HCT116 (cell line): ENCODE data around the gene BABAM2. TPM values are rescaled to one million over a fixed set of nuclear protein-coding genes. Genes with fewer than 3 reads are reported as not detected.

Experiments
- ATAC-seq: fragments of 200-7000 bp; cut with Tn5 transposase; 2 replicates; pipeline ENCODE4 v1.9.1; 2020; ENCODE audit warnings: mild to moderate bottlenecking, moderate library complexity
- BruUV-seq: library from RNA; stranded (reverse); fragments of 400-500 nt; replicated peaks from 2 replicates; lab custom pipeline; 2021; lab: Mats Ljungman, UMichigan
- CTCF ChIA-PET: fragments of 300-600 bp; sonication (Branson Sonifier 250); formaldehyde crosslinking; loops from one replicate; lab custom pipeline; 2021; ENCODE audit warnings: antibody characterized with exemption; lab: Charles Lee
- POLR2A ChIA-PET: fragments of 300-600, 350-600 bp; sonication (Branson Sonifier 250); formaldehyde crosslinking; loops from one replicate; lab custom pipeline; 2021; ENCODE audit warnings: antibody characterized with exemption; lab: Charles Lee
- RAD21 ChIA-PET, 2 experiments: fragments of 300-600 bp; sonication (Branson Sonifier 250); formaldehyde crosslinking; loops; one replicate each; lab custom pipeline; 2023; ENCODE audit warnings: low total read pairs in 2 of 2; ENCODE audit not compliant: uncharacterized antibody in 2 of 2, unreplicated experiment in 2 of 2, low non-redundant PET in 1 of 2; lab: Charles Lee
- DNase-seq: peaks from one replicate; pipeline ENCODE4 v3.0.0-alpha.2; 2010; ENCODE audit warnings: low read depth, low spot score
- H2AFZ ChIP-seq: fragments of 200-600 bp; shearing (Covaris generic), sonication (generic); 2 replicates; pipeline ENCODE4 v1.6.1; 2017; ENCODE audit warnings: low read depth, mixed run types, mixed read lengths, antibody characterized with exemption, low read length; ENCODE audit not compliant: poor library complexity, severe bottlenecking
- H3K27ac ChIP-seq: 2 replicates; pipeline ENCODE4 v1.5.1; 2012; ENCODE audit warnings: low read depth, low read length
- H3K27me3 ChIP-seq: fragments of 200-600 bp; sonication (generic); 2 replicates; pipeline ENCODE4 v1.6.1; 2016; ENCODE audit warnings: mixed run types, low read length, mixed read lengths; ENCODE audit not compliant: insufficient read depth
- H3K36me3 ChIP-seq, 2 experiments: fragments of 200-500 bp in 1 of 2; fragments of 200-600 bp in 1 of 2; sonication (Bioruptor generic) in 1 of 2; sonication (generic) in 1 of 2; 2 replicates each; pipeline versions ENCODE4 v1.5.1 to v1.6.1; 2014 to 2016; ENCODE audit warnings: low read length in 2 of 2, inconsistent platforms in 1 of 2, mixed read lengths in 1 of 2, mixed run types in 1 of 2; ENCODE audit not compliant: insufficient read depth in 2 of 2, control insufficient read depth in 1 of 2
- H3K4me1 ChIP-seq, 2 experiments: fragments of 200-600 bp in 1 of 2; sonication (generic) in 1 of 2; 2 replicates each; pipeline versions ENCODE4 v1.5.1 to v1.6.1; 2012 to 2017; ENCODE audit warnings: low read length in 2 of 2, inconsistent platforms in 1 of 2, mild to moderate bottlenecking in 1 of 2, mixed read lengths in 1 of 2, mixed run types in 1 of 2, moderate library complexity in 1 of 2; ENCODE audit not compliant: insufficient read depth in 2 of 2, control insufficient read depth in 1 of 2
- H3K4me2 ChIP-seq: fragments of 200-600 bp; sonication (generic); 2 replicates; pipeline ENCODE4 v1.6.1; 2017; ENCODE audit warnings: mixed run types, low read length, mixed read lengths
- H3K4me3 ChIP-seq, 2 experiments: fragments of 200-600 bp in 1 of 2; sonication (generic) in 1 of 2; replicated peaks in 1 of 2; 2 replicates each; pipeline ENCODE4 v1.5.1; 2011 to 2016; ENCODE audit warnings: low read length in 2 of 2, control low read depth in 1 of 2, low read depth in 1 of 2, mild to moderate bottlenecking in 1 of 2, mixed read lengths in 1 of 2, mixed run types in 1 of 2
- H3K79me2 ChIP-seq: fragments of 200-600 bp; sonication (generic); 2 replicates; pipeline ENCODE4 v1.6.1; 2017; ENCODE audit warnings: mild to moderate bottlenecking, mixed run types, low read length, moderate library complexity, mixed read lengths; ENCODE audit not compliant: insufficient read depth
- H3K9ac ChIP-seq: fragments of 200-600 bp; sonication (generic); 2 replicates; pipeline ENCODE4 v1.6.1; 2016; ENCODE audit warnings: low read length, mixed read lengths
- H3K9me2 ChIP-seq: fragments of 200-600 bp; sonication (generic), shearing (Covaris generic); 2 replicates; pipeline ENCODE4 v1.6.1; 2017; ENCODE audit warnings: mixed run types, mild to moderate bottlenecking, moderate library complexity; ENCODE audit not compliant: insufficient read depth
- H3K9me3 ChIP-seq, 2 experiments: fragments of 200-500 bp in 1 of 2; fragments of 200-600 bp in 1 of 2; sonication (Bioruptor generic) in 1 of 2; sonication (generic) in 1 of 2; 2 replicates each; pipeline ENCODE4 v1.6.1; 2014 to 2017; ENCODE audit warnings: low read length in 2 of 2, mixed read lengths in 2 of 2, inconsistent platforms in 1 of 2, low read depth in 1 of 2, mild to moderate bottlenecking in 1 of 2, mixed run types in 1 of 2, moderate library complexity in 1 of 2; ENCODE audit not compliant: control insufficient read depth in 1 of 2, insufficient read depth in 1 of 2
- H4K20me1 ChIP-seq: fragments of 200-600 bp; sonication (generic), shearing (Covaris generic); 2 replicates; pipeline ENCODE4 v1.6.1; 2017; ENCODE audit warnings: mixed run types, mild to moderate bottlenecking, moderate library complexity; ENCODE audit not compliant: insufficient read depth
- ELF1 ChIP-seq: IDR thresholded peaks from 2 replicates; pipeline ENCODE4 v1.6.1; 2012; ENCODE audit warnings: low read depth, borderline replicate concordance
- EZH2 ChIP-seq: fragments of 200-600 bp; sonication (generic); IDR thresholded peaks from 2 replicates; pipeline ENCODE4 v1.6.1; 2017; ENCODE audit warnings: antibody characterized with exemption, mixed run types
- EZH2phosphoT487 ChIP-seq: fragments of 200-600 bp; IDR thresholded peaks from 2 replicates; pipeline ENCODE4 v1.6.1; 2018; ENCODE audit warnings: antibody characterized with exemption, borderline replicate concordance
- FOSL1 ChIP-seq: IDR thresholded peaks from 2 replicates; pipeline ENCODE4 v1.6.1; 2012; ENCODE audit warnings: low read depth
- RAD21 ChIP-seq: IDR thresholded peaks from 2 replicates; pipeline ENCODE4 v1.6.1; 2012; ENCODE audit warnings: low read depth, mild to moderate bottlenecking
- SP1 ChIP-seq: IDR thresholded peaks from 2 replicates; pipeline ENCODE4 v1.6.1; 2012; ENCODE audit warnings: low read depth
- TCF7L2 ChIP-seq: IDR thresholded peaks from 2 replicates; pipeline ENCODE4 v1.7.0; 2011; ENCODE audit warnings: borderline replicate concordance, inconsistent platforms; ENCODE audit not compliant: insufficient read depth, insufficient read length; ENCODE audit errors: extremely low read depth
- ZBTB33 ChIP-seq: IDR thresholded peaks from 2 replicates; pipeline ENCODE4 v1.6.1; 2011; ENCODE audit warnings: mild to moderate bottlenecking, low read length, moderate library complexity; ENCODE audit not compliant: insufficient replicate concordance; ENCODE audit errors: extremely low read depth
- ZFX ChIP-seq: fragments of 450-650 bp; IDR thresholded peaks from 2 replicates; pipeline ENCODE4 v1.6.1; 2017
- ZNF274 ChIP-seq: fragments of 200-500 bp; sonication (Bioruptor generic); IDR thresholded peaks from 2 replicates; pipeline ENCODE4 v1.6.1; 2014; ENCODE audit warnings: mild to moderate bottlenecking, low read depth, low read length, inconsistent platforms
- intact Hi-C: fragments of 100-400 bp; cut with micrococcal nuclease; formaldehyde crosslinking; loops from 2 replicates; pipeline ENCODE4 v1.10.0; 2022
- total RNA-seq: library from RNA; stranded (reverse); gene quantifications from one replicate; pipeline ENCODE4 v1.2.1, GENCODE V29; 2021; ENCODE audit not compliant: unreplicated experiment

BABAM2 gene
- total RNA-seq, 1 experiment from 2014 or later, result 23.8 TPM

DNA sequence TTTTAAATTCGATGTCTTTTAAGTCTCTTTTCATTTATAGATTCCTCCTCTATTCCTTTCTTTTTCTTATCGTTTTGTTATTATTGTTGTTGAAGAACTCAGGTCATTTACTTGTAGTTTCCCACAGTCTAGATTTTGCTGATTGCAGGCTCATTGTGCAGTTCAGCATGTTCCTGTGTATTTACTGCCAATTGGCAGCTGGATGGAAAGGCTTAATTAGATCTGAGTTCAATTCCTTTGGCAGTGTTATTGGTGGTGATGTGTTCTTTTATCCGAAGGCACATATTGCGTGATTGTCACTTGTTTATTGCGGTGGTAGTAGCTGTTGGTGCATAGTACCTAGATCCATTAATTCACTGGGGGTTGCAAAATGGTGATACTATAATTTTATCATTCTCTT, 180.7 kb downstream of the BABAM2 start:
- intact Hi-C loops, result no loop called here
- H4K20me1 ChIP-seq, result no peaks in the 10 kb centered on the region
- no peak for ATAC-seq
- no peak overlapping the region for H3K9ac ChIP-seq
- H3K9me2 ChIP-seq, result no peaks in the 10 kb centered on the region
- no peak overlapping the region for H2AFZ ChIP-seq
- no peak overlapping the region for H3K4me2 ChIP-seq
- DNase-seq, result no peak
- ChIA-PET POLR2A (no interaction called here), RAD21 (interaction anchor here in 1 of 2 experiments (0.6 kb wide), 1 partner anchor 46 kb away, joined by 3 read pairs; no protein-coding TSS in a partner anchor), CTCF (no interaction called here)
- H3K4me1 ChIP-seq, result no peaks in the 10 kb centered on the region
- no peak for TF ChIP-seq FOSL1
- no peak for TF ChIP-seq ELF1
- TF ChIP-seq EZH2phosphoT487, result no peak
- TF ChIP-seq ZNF274, result no peak
- no peak for TF ChIP-seq RAD21
- TF ChIP-seq EZH2, result no peak
- no peak for TF ChIP-seq ZBTB33
- TF ChIP-seq SP1, result no peak
- no peak overlapping the region for H3K4me3 ChIP-seq
- H3K79me2 ChIP-seq, result no peaks in the 10 kb centered on the region
- no peaks in the 10 kb centered on the region for H3K27me3 ChIP-seq
- BruUV-seq, result no TSS peak
- no peaks in the 10 kb centered on the region for H3K9me3 ChIP-seq
- H3K27ac ChIP-seq, result no peak overlapping the region
- no peaks in the 10 kb centered on the region for H3K36me3 ChIP-seq

DNA sequence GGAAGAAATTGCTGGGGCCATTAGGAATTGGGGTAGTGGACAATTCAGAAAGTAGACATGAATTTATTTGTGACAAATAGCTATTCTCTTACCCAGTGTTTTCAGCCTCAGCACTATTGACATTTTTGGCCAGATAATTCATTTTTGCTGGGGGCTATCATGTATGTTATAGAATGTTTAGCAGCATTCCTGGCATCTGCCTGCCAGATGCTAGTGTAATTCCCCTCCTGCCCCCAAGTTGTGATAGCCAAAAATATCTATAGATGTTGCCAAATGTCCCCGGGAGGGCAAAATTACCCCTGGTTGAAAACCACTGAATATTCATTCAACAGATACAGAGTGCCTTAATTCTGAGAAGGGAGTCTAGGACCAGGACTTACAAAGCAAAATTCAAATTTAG, 183.6 kb downstream of the BABAM2 start:
- BruUV-seq, result no TSS peak
- intact Hi-C loops, result no loop called here
- no peaks in the 10 kb centered on the region for H3K36me3 ChIP-seq
- H3K9me3 ChIP-seq, result no peaks in the 10 kb centered on the region
- no peaks in the 10 kb centered on the region for H3K27me3 ChIP-seq
- H3K4me1 ChIP-seq, result no peaks in the 10 kb centered on the region
- ATAC-seq, result no peak
- RAD21 ChIA-PET, result no interaction called here
- H3K9me2 ChIP-seq, result no peaks in the 10 kb centered on the region
- TF ChIP-seq ZFX (no peak), TCF7L2 (no peak)
- POLR2A ChIA-PET, result no interaction called here
- H3K9ac ChIP-seq, result no peak overlapping the region
- DNase-seq, result no peak
- H4K20me1 ChIP-seq, result no peaks in the 10 kb centered on the region
- CTCF ChIA-PET, result no interaction called here
- H3K4me3 ChIP-seq, result no peak overlapping the region
- no peak overlapping the region for H2AFZ ChIP-seq
- H3K4me2 ChIP-seq, result no peak overlapping the region
- H3K79me2 ChIP-seq, result no peaks in the 10 kb centered on the region
- no peak overlapping the region for H3K27ac ChIP-seq
